ENCODE results near the gene CASZ1.

CASZ1 gene

GRCh38 chr1:10608690-10609089 is 187.8 kb downstream of the CASZ1 start:
- no peak for TF ChIP-seq EZH2 (IDR thresholded peaks at IDR 0.05; ENCODE audit: borderline replicate concordance, low read depth, low read length, severe bottlenecking)
- no peak for TF ChIP-seq CTCF (IDR thresholded peaks at IDR 0.05; ENCODE audit: borderline replicate concordance, extremely low read depth, low read length, poor library complexity, severe bottlenecking)
- Histone ChIP-seq H3K27me3 (ENCODE audit: insufficient read depth, low read length, poor library complexity) (no peaks in the 10 kb centered on the region), H3K79me2 (ENCODE audit: insufficient read depth, low read length) (no peaks in the 10 kb centered on the region), H3K9ac (ENCODE audit: low read depth, low read length) (no peak overlapping the region), H3K4me2 (ENCODE audit: insufficient read depth, low read length) (no peak overlapping the region), H3K9me3 (ENCODE audit: insufficient read depth, low read length, severe bottlenecking) (no peaks in the 10 kb centered on the region), H2AFZ (ENCODE audit: low read depth, low read length) (no peak overlapping the region), H3K36me3 (ENCODE audit: insufficient read depth, low read length) (no peaks in the 10 kb centered on the region), H4K20me1 (ENCODE audit: insufficient read depth, low read length) (peaks cover 8% of the 10 kb centered on the region), H3K27ac (ENCODE audit: low read length) (no peak overlapping the region), H3K4me1 (ENCODE audit: insufficient read depth, low read length) (no peaks in the 10 kb centered on the region), H3K4me3 (ENCODE audit: low read depth in 1 of 2, low read length in 2 of 2) (no peak overlapping the region)
- ATAC-seq (ENCODE audit: insufficient read depth, low read depth) (no peak), DNase-seq (no peak)

GRCh38 chr1:10607228-10607627 is 189.2 kb downstream of the CASZ1 start:
- H2AFZ ChIP-seq (ENCODE audit: low read depth, low read length), result no peak overlapping the region
- no peak for TF ChIP-seq CTCF (IDR thresholded peaks at IDR 0.05; ENCODE audit: borderline replicate concordance, extremely low read depth, low read length, poor library complexity, severe bottlenecking)
- TF ChIP-seq EZH2 (IDR thresholded peaks at IDR 0.05; ENCODE audit: borderline replicate concordance, low read depth, low read length, severe bottlenecking), result no peak
- no peaks in the 10 kb centered on the region for H3K4me1 ChIP-seq (ENCODE audit: insufficient read depth, low read length)
- H3K79me2 ChIP-seq (ENCODE audit: insufficient read depth, low read length), result no peaks in the 10 kb centered on the region
- DNase-seq (no peak), ATAC-seq (ENCODE audit: insufficient read depth, low read depth) (no peak)
- H3K9me3 ChIP-seq (ENCODE audit: insufficient read depth, low read length, severe bottlenecking), result no peaks in the 10 kb centered on the region
- no peaks in the 10 kb centered on the region for H4K20me1 ChIP-seq (ENCODE audit: insufficient read depth, low read length)
- no peak overlapping the region for H3K27ac ChIP-seq (ENCODE audit: low read length)
- H3K36me3 ChIP-seq (ENCODE audit: insufficient read depth, low read length), result no peaks in the 10 kb centered on the region
- H3K4me3 ChIP-seq (ENCODE audit: low read depth in 1 of 2, low read length in 2 of 2), result no peak overlapping the region
- no peaks in the 10 kb centered on the region for H3K27me3 ChIP-seq (ENCODE audit: insufficient read depth, low read length, poor library complexity)
- no peak overlapping the region for H3K9ac ChIP-seq (ENCODE audit: low read depth, low read length)
- no peak overlapping the region for H3K4me2 ChIP-seq (ENCODE audit: insufficient read depth, low read length)

GRCh38 chr1:10606064-10606463 is 190.4 kb downstream of the CASZ1 start:
- ATAC-seq (ENCODE audit: insufficient read depth, low read depth), result no peak
- Histone ChIP-seq H4K20me1 (ENCODE audit: insufficient read depth, low read length) (no peaks in the 10 kb centered on the region), H3K4me3 (ENCODE audit: low read depth in 1 of 2, low read length in 2 of 2) (no peak overlapping the region), H3K4me1 (ENCODE audit: insufficient read depth, low read length) (no peaks in the 10 kb centered on the region), H3K4me2 (ENCODE audit: insufficient read depth, low read length) (no peak overlapping the region), H3K9ac (ENCODE audit: low read depth, low read length) (no peak overlapping the region), H3K79me2 (ENCODE audit: insufficient read depth, low read length) (no peaks in the 10 kb centered on the region), H3K27ac (ENCODE audit: low read length) (no peak overlapping the region), H3K9me3 (ENCODE audit: insufficient read depth, low read length, severe bottlenecking) (no peaks in the 10 kb centered on the region), H2AFZ (ENCODE audit: low read depth, low read length) (no peak overlapping the region), H3K36me3 (ENCODE audit: insufficient read depth, low read length) (no peaks in the 10 kb centered on the region), H3K27me3 (ENCODE audit: insufficient read depth, low read length, poor library complexity) (no peaks in the 10 kb centered on the region)
- no peak for DNase-seq
- TF ChIP-seq CTCF (IDR thresholded peaks at IDR 0.05; ENCODE audit: borderline replicate concordance, extremely low read depth, low read length, poor library complexity, severe bottlenecking) (no peak), EZH2 (IDR thresholded peaks at IDR 0.05; ENCODE audit: borderline replicate concordance, low read depth, low read length, severe bottlenecking) (no peak)

GRCh38 chr1:10604966-10605365 is 191.5 kb downstream of the CASZ1 start:
- Histone ChIP-seq H3K27me3 (ENCODE audit: insufficient read depth, low read length, poor library complexity) (no peaks in the 10 kb centered on the region), H3K4me2 (ENCODE audit: insufficient read depth, low read length) (no peak overlapping the region), H2AFZ (ENCODE audit: low read depth, low read length) (no peak overlapping the region), H3K36me3 (ENCODE audit: insufficient read depth, low read length) (no peaks in the 10 kb centered on the region), H3K4me1 (ENCODE audit: insufficient read depth, low read length) (no peaks in the 10 kb centered on the region), H3K4me3 (ENCODE audit: low read depth in 1 of 2, low read length in 2 of 2) (no peak overlapping the region), H4K20me1 (ENCODE audit: insufficient read depth, low read length) (no peaks in the 10 kb centered on the region), H3K27ac (ENCODE audit: low read length) (no peak overlapping the region), H3K9ac (ENCODE audit: low read depth, low read length) (no peak overlapping the region), H3K79me2 (ENCODE audit: insufficient read depth, low read length) (no peaks in the 10 kb centered on the region), H3K9me3 (ENCODE audit: insufficient read depth, low read length, severe bottlenecking) (no peaks in the 10 kb centered on the region)
- ATAC-seq (ENCODE audit: insufficient read depth, low read depth), result no peak
- no peak for DNase-seq
- no peak for TF ChIP-seq CTCF (IDR thresholded peaks at IDR 0.05; ENCODE audit: borderline replicate concordance, extremely low read depth, low read length, poor library complexity, severe bottlenecking)
- no peak for TF ChIP-seq EZH2 (IDR thresholded peaks at IDR 0.05; ENCODE audit: borderline replicate concordance, low read depth, low read length, severe bottlenecking)

Data from DND-41 (cell line).